LNCAP (cell line): ENCODE data around the gene SP4.

ENCODE experiments used
- TF ChIP-seq, protein P1 (sequence below): fragments of 450-650 bp; IDR thresholded peaks from 2 replicates; pipeline ENCODE4 v1.5.1; 2017; ENCODE audit warnings: mild to moderate bottlenecking

The SP4 gene

DNA sequence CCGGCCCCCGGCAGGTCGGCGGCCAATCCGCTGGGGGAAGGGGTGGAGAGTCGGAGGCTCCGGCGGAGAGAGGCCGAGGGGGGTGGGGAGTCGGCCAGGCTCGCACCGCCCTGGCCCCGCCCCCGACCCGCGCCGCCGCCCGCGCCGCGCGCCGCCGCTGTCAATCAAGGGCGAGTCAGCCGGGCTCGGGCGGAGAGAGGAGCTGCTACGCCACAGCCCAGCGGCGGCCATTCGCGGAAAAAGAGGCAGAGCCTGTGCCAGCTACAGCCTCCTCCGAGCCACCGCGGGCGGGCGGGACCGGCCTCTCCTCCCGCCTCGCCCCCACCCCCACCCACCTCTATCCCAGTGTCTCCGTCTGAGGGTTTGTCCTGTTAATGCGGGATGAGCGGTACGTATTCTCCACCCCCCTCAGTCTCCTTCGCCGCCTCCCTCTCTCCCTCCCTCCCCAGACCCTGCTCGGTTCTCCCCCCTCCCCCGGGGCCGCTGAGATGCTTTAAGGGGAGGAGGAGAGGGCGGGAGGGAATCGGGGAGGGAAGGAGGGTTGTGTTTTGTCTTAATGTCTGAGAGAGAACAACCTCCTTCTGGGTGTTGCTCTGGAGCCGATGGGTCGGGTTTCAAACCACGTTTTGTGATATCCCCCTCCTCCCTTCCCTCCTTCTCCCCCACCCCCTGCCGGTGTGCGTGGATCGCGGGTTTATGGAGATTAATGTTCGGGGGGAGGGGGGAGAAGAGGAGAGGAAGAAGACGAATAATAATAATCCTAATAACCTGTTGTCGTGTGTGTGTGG is at the start of gene SP4:
Gene SP4 (plus strand): TSS at position 213 of the 788 bp plus-strand sequence. CDS start 169 bp downstream, at position 382.
- TF ChIP-seq, protein P1, sequence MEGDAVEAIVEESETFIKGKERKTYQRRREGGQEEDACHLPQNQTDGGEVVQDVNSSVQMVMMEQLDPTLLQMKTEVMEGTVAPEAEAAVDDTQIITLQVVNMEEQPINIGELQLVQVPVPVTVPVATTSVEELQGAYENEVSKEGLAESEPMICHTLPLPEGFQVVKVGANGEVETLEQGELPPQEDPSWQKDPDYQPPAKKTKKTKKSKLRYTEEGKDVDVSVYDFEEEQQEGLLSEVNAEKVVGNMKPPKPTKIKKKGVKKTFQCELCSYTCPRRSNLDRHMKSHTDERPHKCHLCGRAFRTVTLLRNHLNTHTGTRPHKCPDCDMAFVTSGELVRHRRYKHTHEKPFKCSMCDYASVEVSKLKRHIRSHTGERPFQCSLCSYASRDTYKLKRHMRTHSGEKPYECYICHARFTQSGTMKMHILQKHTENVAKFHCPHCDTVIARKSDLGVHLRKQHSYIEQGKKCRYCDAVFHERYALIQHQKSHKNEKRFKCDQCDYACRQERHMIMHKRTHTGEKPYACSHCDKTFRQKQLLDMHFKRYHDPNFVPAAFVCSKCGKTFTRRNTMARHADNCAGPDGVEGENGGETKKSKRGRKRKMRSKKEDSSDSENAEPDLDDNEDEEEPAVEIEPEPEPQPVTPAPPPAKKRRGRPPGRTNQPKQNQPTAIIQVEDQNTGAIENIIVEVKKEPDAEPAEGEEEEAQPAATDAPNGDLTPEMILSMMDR: no peak

- TF ChIP-seq, protein P1: no peak
These were observed 44.4 kb upstream of the SP4 start for GRCh38 chr7:21383227-21384220.

GRCh38 chr7:21393937-21394336 is 33.9 kb upstream of the SP4 start:
- TF ChIP-seq, protein P1: no peak

DNA sequence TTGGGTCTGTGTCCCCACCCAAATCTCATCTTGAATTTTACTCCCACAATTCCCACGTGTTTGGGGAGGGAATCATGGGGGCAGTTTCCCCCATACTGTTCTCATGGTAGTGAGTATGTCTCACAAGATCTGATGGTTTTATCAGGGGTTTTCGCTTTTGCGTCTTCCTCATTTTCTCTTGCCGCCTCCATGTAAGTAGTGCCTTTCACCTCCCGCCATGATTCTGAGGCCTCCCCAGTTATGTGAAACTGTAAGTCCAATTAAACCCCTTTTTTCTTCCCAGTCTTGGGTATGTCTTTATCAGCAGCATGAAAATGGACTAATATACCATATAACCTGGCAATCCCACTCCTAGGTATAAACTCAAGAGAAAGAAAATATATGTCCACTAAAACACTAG is 25.9 kb upstream of the SP4 start:
- TF ChIP-seq, protein P1: no peak

DNA sequence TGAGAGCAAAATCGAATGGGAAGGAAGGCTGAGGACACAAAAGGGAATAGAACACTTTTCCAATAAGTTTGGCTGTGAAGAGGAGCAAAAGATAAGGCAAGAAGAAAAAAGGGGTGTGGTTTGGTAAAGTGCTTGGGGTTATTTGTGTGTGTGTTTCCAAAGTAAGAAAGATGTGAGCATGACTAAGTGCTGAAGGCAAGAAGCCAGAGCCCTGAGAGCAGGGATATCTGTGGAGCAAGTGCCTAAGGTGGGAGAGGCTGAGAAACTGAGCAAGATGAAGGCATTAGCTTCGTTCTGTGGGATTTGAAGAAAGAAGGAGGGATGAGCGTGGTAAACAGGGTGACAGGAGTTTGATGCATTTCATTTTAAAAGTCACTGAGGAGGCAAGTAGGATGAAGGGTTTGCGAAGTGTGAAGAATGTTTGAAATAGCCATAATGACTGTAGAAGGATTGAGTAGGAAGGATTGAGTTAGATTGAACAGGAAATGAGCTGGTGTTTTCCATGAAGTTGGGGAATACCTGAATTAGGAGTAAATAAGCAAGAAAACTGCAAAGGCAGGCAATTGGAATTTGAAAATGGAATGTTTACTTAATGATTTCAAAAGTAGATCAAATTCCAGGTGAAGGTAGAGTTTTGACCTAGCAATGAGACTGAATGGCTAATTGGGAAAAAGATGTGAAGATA is 19.9 kb upstream of the SP4 start:
- TF ChIP-seq, protein P1: no peak

DNA sequence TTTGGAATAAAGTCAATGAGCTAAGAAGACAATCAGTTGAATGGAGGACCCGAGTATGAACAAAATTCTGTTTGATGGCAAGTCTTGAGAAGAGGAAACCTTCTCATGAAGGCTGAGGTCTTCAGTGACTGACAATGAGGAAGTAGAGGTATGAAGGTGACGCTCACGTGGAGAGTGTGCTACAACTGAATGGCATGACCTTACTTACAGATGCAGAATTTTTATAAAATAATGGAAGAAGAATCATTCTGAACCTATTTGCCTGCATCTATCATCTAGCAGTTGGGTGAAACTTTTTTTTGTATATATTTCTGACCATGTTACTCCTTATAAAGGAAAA is 19.4 kb upstream of the SP4 start:
- TF ChIP-seq, protein P1: no peak

DNA sequence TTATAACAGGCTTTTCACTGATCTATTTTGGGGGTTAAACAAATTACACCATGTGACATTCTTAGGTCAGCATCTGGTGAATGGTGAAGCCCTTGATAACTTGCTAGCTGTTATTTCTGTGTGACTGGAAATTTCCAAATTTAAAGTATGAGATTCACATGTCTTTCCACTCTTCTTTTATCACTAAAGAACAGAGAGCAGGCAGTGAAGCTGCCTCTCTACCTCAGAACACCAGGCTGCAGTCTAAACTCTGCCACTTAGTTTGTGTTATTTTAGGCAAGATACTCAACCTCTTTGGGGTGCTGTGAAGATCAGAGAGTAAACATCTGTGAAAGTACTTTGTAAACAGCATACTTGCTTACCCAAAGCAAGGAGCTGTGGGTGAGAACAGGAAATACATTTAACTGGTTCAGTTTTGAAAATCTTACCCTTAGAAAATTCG is 15.5 kb upstream of the SP4 start:
- TF ChIP-seq, protein P1: no peak
